Amygdala (tissue), 56 donors: ENCODE data around the gene XRCC3.

Experiments
- DNase-seq, 56 donors: peaks; one replicate each; lab custom pipeline; 2025; lab: John Stamatoyannopoulos, UW

XRCC3 gene

GRCh38 chr14:103715052-103716000, at the start of gene XRCC3, which contains the start of gene ZFYVE21:
TSS of gene XRCC3 (minus strand) at chr14:103715451. CDS start at chr14:103711087, 4,364 bp downstream.
TSS of gene ZFYVE21 (plus strand) at chr14:103715810. CDS start at chr14:103715842, 32 bp downstream.
- DNase-seq, result peak; percentile 89 to 100 (median 98)

GRCh38 chr14:103763730-103764488, 48.7 kb upstream of the XRCC3 start:
- DNase-seq, result no peak

- DNase-seq, result no peak
Measured at GRCh38 chr14:103762541-103762940, 47.3 kb upstream of the XRCC3 start.

- DNase-seq, result no peak
Measured at GRCh38 chr14:103762036-103762435, 46.8 kb upstream of the XRCC3 start.

GRCh38 chr14:103758059-103758776, 43.0 kb upstream of the XRCC3 start:
- no peak for DNase-seq

GRCh38 chr14:103755060-103755459, 39.8 kb upstream of the XRCC3 start:
- DNase-seq, result no peak

GRCh38 chr14:103753774-103754173, 38.5 kb upstream of the XRCC3 start:
- DNase-seq, result no peak

GRCh38 chr14:103749860-103750259, 34.6 kb upstream of the XRCC3 start:
- no peak for DNase-seq

GRCh38 chr14:103749452-103749851, 34.2 kb upstream of the XRCC3 start:
- DNase-seq, result no peak

GRCh38 chr14:103748534-103748857, 33.2 kb upstream of the XRCC3 start:
- DNase-seq, result no peak

- DNase-seq, result no peak
Measured at GRCh38 chr14:103746701-103747100, 31.4 kb upstream of the XRCC3 start.

- no peak for DNase-seq
Measured at GRCh38 chr14:103745424-103745823, 30.2 kb upstream of the XRCC3 start.

GRCh38 chr14:103744621-103745395, 29.6 kb upstream of the XRCC3 start:
- DNase-seq, result no peak

GRCh38 chr14:103743691-103744090, 28.4 kb upstream of the XRCC3 start:
- DNase-seq, result no peak

GRCh38 chr14:103742499-103743255, 27.4 kb upstream of the XRCC3 start:
- DNase-seq, result no peak

- no peak for DNase-seq
Measured at GRCh38 chr14:103741876-103742275, 26.6 kb upstream of the XRCC3 start.

GRCh38 chr14:103740991-103741689, 25.9 kb upstream of the XRCC3 start:
- no peak for DNase-seq

GRCh38 chr14:103739793-103740501, 24.7 kb upstream of the XRCC3 start:
- no peak for DNase-seq
